Ammon's horn (tissue), 1 donor: ENCODE measurements around the gene NXF1.
"Not testable (repeated sequence)": the region's sequence is repeated elsewhere in the genome, so short reads cannot be mapped to it uniquely, and the experiment has no call there.

Experiments
- DNase-seq: peaks from one replicate; pipeline ENCODE4 v3.0.0-alpha.2; 2016; ENCODE audit warnings: low spot score

The NXF1 gene

DNA sequence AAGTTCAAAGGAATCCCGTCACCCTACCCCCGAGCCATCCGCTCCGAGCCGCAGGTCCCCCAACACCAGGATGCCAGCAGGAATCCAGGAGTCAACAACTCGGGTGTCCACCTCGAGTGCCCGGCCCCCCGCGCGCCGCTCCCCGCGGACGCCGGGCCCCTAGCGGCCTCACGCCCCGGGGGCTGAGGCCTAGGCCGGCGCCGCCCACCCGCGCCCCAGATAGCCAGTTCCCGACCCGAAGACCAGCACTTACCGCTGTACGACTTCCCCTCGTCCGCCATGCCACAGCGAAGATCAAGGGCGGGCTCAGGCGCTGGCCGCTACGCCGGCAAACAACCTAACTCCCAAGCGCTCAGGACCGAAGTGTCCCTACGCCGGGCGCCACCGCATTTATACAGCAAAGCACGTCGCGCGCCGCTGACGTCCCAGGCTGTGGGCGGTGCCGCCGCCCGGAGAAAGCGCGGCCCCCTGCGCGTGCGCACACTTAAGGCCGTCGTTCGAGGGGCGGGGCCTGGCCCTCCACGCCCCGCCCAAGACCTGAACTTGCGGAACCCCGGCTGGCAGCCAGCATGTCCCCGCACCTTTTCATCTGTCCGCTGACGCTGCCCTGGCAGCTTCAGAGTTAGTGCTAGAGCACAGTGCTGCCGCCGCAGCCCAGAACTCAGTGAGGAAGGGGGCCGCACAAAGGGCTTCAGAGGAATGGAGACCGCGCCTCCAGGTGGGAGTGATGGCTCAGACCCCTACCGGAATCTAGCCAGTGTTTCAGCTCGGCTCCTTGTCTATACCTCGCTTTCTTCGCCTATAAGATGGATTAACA, at the start of gene NXF1:
TSS of gene NXF1 (minus strand) at position 365 of the 817 bp plus-strand sequence. CDS start at position 281, 84 bp downstream.
- peak; percentile 98 for DNase-seq

DNA sequence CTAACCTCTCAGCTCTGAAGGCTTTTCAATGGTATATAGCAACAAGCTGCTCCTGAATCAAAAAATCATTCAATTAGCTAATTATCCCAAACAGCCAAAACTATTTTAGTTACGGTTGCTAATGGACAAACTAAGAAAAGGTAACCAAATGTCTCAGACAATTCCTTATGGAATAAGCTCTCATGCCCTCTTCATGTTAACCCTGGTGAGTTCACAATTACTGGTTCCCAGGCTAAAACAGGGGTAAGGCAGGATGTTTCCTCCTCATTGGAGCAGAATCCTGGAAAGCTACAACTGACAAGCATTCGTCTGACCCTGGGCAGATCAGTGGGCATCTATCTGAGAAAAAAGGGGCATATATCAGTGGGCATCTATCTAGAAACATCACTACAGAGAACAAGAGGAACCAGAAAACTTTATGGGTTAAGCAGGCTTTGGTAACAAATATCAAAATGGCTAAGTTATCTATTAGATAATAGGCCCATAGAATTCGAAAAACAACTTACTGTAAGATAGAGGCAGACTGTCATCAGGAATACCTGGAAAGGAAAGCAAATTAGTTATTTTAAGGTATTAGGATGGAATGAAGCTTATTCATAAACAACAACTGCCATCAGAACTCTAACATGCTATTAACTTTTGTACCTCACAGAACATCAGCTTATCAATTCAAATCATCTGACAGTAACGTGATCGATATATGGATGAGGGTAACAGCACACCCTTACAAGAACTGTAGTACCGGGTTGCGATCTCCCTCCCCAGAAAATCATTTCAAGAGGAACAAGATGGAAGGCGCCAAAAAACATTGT, 49.0 kb upstream of the NXF1 start:
- DNase-seq, result no peak

DNA sequence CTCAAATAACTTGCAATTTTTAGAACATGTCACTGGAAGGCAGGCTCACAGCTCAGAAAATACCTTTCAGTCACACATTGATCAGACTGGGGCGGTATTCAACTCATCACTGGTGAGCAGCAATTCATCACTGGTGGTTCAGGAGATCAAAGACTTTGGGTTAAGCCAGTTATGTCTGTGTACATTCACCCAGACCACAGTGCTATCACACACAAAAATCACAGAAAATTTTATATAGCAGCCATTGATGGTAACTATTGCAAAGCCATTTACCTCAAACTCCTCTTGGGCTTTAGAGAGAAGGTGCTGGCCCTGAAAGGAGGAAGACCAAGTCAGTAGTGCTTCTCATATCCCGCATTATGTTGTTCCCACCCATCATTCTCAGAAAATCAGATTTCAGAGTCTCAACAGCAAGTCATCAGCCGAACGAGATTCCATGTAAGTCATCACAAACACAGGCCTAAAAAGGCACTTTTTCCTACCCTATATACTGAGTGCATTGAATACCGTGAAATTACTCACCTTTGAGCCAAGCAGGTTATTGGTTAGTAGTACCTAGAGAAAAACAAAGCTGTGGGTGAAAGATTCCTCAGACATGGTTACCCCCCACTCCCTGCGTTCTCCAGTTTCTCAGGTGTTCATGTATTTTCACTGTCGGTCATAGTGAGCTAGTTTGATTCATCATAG, 48.2 kb upstream of the NXF1 start:
- no peak for DNase-seq

DNA sequence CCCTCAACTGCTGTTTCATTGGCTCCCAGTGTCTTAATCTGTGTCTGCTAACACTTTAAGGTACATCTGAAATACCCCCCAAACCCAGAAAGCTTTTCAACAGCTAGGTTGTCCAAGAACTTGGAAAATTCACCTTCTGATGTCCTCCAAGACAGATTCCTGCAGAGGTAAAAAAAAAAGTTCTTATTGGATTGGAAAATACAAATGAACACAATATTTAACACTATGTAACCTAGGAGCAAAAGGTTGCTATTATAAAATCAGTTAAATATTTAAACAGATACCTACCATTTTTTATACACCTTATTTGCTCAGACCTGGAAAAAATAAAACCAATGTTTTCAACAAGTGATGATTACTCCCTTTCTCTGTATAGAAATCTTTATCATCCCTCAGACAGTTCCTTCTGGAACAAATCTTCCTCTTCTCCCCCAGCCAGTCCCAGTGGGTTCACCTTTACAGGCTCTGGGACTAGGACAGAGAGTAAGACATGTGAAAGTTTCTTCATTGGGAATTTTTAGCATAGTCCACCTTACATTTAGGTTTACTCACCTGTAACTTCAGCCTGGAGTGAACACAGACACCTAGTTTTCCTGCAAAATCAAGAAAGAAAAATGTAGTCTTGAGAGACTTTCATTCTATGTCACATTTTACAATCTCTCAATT, 47.4 kb upstream of the NXF1 start:
- DNase-seq, result no peak

DNA sequence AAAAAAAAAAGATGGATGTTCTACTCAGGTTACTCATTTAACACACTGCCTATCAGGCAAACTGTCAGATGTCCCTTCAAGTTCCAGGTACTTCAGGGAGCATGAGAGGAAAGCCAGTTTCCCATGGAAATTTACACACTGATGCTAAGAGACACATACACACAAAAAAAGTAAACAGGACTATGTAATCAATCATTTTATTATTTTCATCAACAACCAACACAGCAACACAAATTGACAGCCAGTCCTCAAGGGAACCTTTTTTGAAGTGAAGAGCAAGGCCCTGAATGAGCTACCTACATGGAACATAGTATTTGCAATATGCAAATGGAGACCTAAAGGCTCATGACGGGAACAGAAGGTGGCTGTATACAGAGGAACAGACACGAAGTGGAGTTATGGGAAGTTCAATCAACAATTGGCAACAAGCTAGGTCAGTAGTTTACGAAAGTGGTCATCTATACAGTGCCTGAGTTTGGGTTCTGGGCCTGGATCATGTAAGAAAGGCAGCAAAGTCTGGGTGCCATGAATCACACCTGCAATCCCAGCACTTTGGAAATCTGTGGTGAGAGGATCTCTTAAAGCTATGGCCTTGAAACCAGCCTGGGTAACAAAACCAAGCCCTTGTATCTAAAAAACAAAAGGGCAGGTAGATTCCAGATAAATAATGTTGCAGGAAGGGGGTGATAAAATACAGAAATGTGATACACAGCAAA, 46.7 kb upstream of the NXF1 start:
- DNase-seq, result no peak

DNA sequence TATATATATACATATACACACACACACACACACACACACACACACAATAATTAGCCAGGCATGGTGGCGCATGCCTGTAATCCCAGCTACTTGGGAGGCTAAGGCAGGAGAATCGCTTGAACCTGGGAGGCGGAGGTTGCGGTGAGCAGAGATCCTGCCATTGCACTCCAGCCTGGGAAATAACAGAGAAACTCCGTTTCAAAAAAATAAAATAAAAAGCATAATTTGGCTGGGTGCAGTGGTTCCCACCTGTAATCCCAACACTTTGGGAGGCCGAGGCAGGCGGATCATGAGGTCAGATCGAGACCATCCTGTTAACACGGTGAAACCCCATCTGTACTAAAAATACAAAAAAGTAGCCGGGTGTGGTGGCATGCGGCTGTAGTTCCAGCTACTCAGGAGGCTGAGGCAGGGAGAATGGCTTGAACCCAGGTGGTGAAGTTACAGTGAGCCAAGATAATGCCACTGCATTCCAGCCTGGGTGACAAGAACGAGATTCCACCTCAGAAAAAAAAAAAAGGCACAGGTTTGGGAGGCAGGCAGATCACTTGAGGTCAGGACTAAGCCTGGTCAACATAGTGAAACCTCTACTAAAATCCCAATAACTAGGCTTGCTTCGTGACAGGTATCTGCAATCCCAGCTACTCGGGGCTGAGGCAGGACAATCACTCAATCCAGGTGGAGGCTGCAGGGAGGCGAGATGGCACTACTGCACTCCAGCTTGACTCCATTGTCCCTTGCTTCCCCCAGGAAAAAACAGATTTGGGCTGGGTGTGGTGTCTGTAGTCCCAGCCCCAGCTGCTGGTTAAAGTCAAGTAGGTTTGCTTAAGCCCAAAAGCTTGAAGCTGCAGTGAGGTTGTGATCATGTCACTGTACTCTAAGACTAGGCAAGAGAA, 45.9 kb upstream of the NXF1 start:
- DNase-seq, result no peak

DNA sequence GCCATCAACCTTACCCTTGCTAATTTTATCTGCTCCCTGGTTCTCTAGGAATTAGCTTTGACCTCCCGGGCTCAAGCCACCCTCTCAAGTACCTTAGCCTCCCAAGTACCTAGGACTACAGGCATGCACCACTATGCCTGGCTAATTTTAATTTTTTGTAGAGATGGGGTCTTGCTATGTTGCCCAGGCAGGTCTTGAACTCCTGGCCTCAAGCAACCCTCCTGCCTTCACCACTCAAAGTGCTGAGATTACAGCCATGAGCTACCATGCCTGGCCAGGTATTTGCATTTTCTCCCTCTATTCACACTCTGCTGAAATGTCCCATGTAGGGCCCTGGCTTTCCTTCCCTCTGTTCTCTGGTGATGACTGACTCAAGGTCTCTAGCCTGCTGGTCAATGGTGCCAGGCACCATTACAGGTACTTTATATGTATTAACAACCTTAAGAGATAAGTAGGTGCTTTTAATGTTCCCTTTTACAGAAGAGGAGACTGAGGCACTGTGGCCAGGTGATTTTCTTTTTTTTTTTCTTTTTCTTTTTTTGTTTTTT, 42.6 kb upstream of the NXF1 start:
- no peak for DNase-seq

DNA sequence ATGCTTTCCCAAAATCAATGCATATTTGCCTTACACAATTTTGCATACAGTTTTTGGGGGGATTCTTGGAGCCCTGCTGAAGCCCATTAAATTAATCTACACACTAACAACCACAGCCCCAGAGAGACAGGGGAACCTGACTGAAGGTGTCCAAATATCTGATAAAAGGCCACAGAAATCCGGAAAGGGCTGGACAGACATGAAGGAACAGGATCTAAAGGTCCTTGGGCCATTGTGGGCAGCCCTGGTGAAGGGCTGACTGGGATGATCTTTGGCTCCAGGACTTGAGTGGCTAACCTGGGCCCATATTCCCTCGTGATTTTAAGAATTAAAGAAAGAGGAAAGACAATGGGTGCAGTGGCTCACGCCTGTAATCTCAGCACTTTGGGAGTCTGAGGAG, 40.9 kb upstream of the NXF1 start:
- no peak for DNase-seq

DNA sequence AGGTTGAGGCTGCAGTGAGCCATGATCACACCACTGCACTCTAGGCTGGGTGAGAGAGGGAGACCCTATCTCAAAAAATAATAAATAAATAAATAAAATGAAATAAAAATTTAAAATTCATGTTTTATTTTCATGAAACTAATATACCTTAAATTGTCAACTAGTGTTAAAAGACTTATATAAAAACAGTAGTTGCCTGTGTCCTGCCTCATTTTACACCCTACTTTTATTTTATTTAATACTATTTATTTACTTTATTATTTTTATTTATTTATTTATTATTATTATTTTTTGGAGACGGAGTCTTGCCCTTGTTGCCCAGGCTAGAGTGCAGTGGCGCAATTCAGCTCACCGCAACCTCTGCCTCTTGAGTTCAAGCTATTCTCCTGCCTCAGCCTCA, 38.9 kb upstream of the NXF1 start:
- no peak for DNase-seq

DNA sequence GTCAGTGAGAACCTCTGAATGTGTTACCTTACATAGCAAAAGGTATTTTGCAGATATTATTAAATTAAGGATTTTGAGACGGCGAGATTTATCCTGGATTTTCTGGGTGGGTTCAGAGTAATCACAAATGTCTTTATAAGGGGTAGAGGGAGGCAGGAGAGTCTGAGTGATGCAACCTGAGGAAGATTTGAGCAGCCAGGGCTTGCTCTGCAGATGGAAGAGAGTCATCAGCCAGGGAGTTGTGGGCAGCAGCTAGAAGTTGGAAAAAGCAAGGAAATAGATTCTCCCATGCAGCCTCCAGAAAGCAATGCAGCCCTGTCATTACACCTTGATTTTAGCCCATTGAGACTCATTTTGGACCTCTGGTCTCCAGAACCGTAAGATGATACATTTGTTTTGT, 38.2 kb upstream of the NXF1 start:
- DNase-seq, result no peak

DNA sequence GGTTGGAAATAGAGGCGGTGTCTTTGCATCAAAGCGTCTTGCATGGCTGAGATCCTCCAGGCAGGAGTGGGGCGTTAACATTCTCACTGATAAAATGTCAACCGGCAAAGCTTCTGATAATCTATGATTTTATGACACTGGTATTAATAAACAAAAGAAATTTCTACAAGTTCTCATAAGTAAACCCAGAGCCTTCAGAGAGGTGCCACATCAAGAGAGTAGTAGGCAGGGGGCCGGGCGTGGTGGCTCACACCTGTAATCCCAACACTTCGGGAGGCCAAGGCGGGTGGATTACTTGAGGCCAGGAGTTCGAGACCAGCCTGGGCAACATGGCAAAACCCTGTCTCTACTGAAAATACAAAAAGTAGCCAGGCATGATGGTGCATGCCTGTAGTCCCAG, 37.7 kb upstream of the NXF1 start:
- not testable (repeated sequence) for DNase-seq

DNA sequence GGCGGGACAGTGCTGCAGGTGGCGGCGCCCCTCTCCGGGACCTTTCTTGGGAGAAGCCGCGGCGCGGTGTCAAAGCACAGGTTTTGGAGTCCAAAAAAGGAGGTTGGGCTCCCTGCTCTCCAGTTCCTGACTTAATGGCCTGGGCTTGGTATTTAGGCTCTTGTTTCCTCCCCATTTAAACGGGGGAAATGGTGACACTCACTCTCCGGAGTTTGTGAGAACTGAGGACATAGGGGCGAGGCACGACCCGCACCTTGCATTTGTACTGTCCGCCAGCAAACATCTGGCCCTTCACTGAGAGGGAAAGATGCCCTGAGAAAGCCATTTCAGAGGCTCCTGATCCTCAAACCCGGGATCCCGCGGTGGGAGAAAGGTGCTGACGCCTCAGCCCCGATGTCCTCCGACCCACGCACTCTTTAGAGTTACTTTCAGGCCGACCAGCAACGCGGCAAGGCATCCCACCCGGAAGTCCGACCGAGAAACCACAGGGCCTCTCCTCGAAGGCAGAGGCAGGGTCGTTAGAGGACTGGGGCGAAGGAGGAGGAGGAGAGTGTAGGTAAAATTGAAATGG, 37.0 kb upstream of the NXF1 start:
- no peak for DNase-seq

DNA sequence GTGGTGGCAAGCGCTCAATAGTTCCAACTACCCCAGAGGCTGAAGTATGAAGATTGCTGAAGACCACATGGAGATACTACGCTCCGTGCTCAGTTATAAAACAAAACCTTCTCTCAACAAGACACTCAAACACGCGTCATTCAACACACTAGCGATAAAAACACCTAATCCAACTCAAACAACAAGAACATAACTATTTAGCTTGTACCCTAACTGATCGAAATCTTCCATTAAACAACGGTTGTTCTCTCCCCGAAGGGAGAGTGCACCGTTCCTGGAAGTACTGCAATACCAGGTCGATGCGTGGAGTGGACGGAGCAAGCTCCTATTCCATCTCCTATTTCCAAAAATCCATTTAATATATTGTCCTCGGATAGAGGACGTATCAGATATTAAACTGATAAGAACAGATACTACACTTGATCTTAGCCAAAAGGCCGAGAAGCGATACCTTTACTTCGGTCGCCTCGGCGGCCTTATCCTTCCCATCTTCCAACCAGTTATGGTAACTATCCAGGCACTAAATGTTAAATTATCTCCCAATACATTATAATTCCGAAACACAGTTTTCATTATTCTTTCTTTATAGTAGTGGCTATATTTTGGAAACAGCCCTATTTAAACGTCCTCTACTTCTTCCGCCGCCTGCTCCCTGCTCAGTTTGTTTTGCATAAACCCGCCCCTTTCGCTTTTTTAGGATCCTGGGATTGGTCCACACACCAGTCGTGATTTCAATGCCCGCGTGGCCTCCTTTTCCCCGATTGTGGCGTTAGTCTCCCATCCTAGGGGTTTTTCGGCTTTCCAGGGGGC, 36.3 kb upstream of the NXF1 start:
- peak; percentile 95 for DNase-seq

DNA sequence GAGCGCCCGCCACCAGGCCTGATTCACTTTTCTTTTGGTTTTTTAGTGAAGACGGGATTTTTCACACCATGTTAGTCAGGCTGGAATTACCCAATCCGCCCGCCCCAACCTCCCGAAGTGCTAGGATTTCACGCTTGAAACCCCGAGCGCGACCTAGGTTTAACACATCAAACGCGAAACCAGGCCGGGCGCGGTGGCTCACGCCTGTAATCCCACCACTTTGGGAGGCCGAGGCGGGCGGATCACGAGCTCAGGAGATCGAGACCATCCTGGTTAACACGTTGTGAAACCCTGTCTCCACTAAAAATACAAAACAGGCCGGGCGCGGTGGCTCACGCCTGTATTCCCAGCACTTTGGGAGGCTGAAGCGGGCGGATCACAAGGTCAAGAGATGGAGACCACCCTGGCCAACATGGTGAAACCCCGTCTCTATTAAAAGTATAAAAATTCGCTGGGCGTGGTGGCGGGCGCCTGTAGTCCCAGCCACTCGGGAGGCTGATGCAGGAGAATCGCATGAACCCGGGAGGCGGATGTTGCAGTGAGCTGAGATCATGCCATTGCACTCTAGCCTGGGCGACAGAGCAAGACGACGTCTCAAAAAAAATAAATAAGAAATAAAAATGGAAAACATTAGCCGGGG, 35.6 kb upstream of the NXF1 start:
- peak; percentile 45 for DNase-seq

DNA sequence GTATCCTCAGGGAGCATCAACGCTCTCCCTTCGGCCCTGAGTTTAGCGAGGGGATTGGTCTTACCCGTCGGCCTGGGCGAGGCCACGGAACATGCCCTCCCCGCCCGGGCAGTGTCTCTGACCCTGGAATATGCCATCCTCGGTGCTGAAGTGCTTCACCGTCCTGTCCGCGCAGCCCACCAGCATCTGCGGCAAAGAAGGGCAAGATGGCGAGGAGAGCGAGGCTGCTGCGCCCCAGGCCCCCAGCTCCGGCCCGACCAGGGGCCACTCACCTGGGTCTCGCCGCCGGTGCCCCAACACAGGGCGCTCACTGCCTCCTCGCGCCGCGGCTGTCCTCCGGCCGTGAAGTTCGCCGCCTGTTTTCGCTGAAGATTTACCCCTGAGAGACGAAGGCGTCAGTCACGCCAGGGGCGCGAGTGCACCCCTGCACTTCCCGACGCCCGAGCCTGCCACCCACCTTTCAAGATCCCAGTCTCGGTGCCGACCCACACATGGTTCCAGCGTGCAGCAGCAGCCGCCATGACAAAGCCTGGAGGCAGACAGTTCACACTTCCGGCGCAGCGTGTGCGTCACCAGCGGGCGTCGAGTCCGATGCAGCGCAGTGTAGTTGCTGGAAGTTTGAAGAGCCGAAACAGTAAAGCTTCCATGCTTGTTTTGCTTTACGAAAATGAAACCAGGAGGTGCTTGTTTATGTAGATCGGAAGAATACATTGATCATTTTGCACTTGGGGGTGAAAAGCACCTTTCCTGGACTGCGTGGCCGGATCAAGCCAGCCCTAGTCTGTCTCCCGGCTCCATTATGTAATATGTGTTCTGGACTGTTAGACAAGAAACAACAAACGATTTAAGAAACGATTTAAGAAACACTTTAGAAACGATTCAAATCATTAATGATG, 34.1 kb upstream of the NXF1 start, which contains the start of gene WDR74:
TSS of gene WDR74 (minus strand) at position 541 of the 896 bp plus-strand sequence. CDS start at position 521, 20 bp downstream.
- DNase-seq, result peak; percentile 98

DNA sequence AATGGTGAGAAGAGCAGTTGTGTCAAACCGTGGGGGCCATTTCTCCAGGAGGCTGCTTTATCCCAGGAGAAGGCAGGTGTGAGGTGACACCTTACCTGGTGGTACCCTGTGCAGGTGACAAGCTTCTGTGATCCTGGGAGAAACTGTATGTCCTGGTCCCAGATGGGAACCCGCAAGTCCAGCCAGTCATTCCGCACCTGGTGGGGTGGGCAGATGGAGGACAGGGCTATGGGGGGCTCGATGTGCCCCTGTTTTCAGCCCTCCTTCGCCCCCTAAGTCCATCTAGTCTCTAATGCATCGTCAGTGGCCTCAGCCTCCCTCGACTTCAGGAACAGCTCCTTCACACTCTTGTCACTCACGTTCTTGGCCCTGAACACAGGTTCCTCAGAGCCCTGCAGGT, 30.1 kb upstream of the NXF1 start:
- no peak for DNase-seq
